IPS-20b (cell line): ENCODE data around the gene CIAO2B.

ENCODE experiments used
- H3K27ac ChIP-seq: one replicate; pipeline ENCODE4 v1.5.1; 2013; ENCODE audit warnings: low read length
- H3K27me3 ChIP-seq: 2 replicates; pipeline ENCODE4 v1.6.1; 2013; ENCODE audit warnings: mild to moderate bottlenecking, low read length, inconsistent platforms; ENCODE audit not compliant: insufficient read depth
- H3K36me3 ChIP-seq: 2 replicates; pipeline ENCODE4 v1.6.1; 2013; ENCODE audit warnings: low read depth, mild to moderate bottlenecking, inconsistent platforms, low read length, moderate library complexity; ENCODE audit not compliant: insufficient read depth
- H3K4me1 ChIP-seq: 2 replicates; pipeline ENCODE4 v1.6.1; 2013; ENCODE audit warnings: mild to moderate bottlenecking, control low read depth, inconsistent platforms, low read length, moderate library complexity; ENCODE audit not compliant: insufficient read depth
- H3K4me3 ChIP-seq: 2 replicates; pipeline ENCODE4 v1.5.1; 2013; ENCODE audit warnings: mild to moderate bottlenecking, low read length, inconsistent platforms
- H3K9ac ChIP-seq: 2 replicates; pipeline ENCODE4 v1.6.1; 2013; ENCODE audit warnings: low read depth, mild to moderate bottlenecking, inconsistent platforms, low read length, moderate library complexity
- H3K9me3 ChIP-seq: 2 replicates; pipeline ENCODE4 v1.6.1; 2013; ENCODE audit warnings: mild to moderate bottlenecking, low read depth, low read length, inconsistent platforms; ENCODE audit not compliant: insufficient read depth

Gene CIAO2B

DNA sequence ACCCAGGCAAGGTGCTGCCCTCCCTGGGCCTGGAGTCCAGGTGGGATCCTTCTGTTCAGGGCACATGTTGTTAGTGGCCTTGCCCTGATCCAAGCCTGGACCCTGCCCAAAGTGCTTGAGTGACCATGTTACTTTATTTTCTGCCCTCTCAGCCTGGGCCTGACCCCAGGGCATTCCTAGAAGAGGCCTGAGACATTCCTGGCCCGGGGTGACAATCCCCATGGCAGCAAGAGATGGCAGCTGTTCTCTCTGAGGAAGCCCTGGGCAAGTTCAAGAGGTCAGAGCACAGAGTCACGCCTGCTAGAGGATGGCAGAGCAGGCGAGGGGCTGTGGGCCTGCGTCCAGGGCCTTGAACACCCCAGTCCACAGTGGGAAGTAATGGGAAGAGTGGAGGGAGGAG is 20.5 kb downstream of the CIAO2B start:
- no peak overlapping the region for H3K9ac ChIP-seq
- H3K4me1 ChIP-seq = no peaks in the 10 kb centered on the region
- H3K27me3 ChIP-seq = peaks cover 8% of the 10 kb centered on the region
- no peaks in the 10 kb centered on the region for H3K9me3 ChIP-seq
- no peak overlapping the region for H3K27ac ChIP-seq
- H3K4me3 ChIP-seq = no peak overlapping the region
- H3K36me3 ChIP-seq = no peaks in the 10 kb centered on the region

DNA sequence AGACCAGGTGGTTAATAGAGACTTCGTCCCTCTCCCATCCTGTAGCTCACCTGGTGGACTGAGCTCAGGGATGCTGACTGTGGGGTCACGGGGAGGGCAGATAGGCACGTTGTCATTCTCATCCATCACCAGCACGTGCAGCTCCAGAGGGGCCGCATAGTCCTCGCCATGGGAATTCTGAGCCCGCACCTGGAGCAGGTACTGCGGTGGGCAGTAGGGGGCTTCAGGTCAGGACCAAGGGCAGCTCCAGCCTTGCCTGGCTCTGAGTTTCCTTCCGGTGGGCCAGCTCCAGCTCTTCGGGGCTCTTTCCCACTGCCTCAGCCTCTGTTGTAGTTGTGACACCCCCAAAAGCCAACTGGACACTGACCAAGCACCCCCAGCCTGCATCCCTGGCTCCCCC is 21.1 kb downstream of the CIAO2B start:
- H3K27me3 ChIP-seq = peaks cover 8% of the 10 kb centered on the region
- no peak overlapping the region for H3K27ac ChIP-seq
- no peaks in the 10 kb centered on the region for H3K4me1 ChIP-seq
- H3K9me3 ChIP-seq = no peaks in the 10 kb centered on the region
- no peak overlapping the region for H3K4me3 ChIP-seq
- H3K36me3 ChIP-seq = no peaks in the 10 kb centered on the region
- no peak overlapping the region for H3K9ac ChIP-seq

DNA sequence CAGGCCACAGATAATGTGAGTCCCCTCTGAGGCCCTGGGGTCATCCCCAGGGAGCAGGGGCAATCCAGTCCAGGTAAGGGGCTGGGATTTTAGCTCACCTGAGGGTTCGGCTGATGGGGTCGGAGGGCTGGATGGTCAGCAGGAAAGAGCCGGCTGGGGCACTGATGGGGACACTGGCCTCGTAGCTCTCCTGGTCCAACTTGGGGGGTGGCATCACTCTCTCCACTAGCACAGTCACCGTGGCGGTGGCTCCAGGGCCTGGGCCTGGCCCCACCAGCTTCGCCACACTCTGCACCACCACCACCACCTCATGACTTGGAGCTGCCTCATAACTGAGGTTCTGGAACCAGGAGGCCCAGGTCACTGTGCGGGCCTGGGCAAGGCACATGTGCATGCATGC is 22.4 kb downstream of the CIAO2B start:
- H3K27me3 ChIP-seq = peaks cover 8% of the 10 kb centered on the region
- no peaks in the 10 kb centered on the region for H3K36me3 ChIP-seq
- no peaks in the 10 kb centered on the region for H3K4me1 ChIP-seq
- no peak overlapping the region for H3K9ac ChIP-seq
- H3K27ac ChIP-seq = no peak overlapping the region
- no peaks in the 10 kb centered on the region for H3K9me3 ChIP-seq
- no peak overlapping the region for H3K4me3 ChIP-seq

DNA sequence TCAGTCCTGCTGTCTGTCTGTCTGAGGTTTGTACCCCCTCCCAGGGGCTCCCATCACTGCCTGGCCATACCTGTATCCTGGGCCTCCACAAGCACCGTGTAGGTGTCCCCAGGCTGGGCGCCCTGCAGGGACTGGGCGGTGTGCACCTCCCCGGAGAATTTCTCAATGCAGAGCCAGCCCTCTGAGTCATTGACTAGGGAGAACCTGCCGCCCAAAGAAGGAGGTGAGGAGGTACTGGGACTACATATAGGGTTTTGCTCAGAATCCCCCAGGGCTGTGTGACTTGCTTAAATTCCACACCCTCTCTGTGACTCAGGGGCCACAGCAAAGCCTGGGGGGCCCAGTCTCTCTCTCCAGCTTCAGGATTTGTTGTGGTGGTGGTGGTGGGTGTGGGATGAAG is 23.1 kb downstream of the CIAO2B start:
- Histone ChIP-seq H3K36me3 (no peaks in the 10 kb centered on the region), H3K27me3 (peaks cover 2% of the 10 kb centered on the region), H3K9me3 (no peaks in the 10 kb centered on the region), H3K9ac (no peak overlapping the region), H3K27ac (no peak overlapping the region), H3K4me1 (no peaks in the 10 kb centered on the region), H3K4me3 (no peak overlapping the region)

DNA sequence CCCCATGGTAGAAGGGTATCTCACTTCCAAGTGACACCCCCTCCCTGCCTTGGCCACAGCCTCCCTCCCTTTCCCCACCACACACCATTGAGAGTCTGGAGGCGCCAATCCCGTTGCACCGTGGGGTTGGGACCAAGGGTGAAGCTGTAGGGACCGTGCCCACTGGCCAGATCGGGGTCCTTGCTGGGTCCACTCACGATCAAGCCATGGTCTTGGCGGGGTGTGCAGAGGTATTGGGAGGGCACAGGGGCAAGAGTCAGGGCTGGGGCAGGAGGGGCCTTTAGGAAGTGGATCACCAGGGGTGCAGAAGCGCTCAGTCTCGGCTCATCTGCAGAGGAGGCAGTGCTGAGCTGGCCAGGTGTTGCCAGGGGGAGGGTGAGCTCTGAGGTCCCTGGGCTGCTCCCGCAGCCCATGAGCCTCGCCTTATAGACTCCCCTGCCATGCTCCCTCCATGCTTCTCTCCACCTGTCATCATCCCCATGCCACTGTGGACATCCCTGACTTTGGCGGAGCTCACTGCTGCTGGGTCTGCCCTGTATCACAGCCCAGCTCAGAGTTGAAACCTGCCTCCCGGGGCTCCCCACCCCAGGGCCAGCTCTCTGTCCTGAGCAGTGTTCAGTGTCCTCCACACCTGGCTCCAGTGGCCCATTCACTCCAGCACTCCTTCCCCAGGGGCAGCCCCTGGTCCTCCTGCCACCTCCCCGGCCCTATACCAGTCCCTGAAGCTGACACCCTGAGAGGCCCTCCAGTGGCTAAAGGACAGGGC is 23.8 kb downstream of the CIAO2B start:
- Histone ChIP-seq H3K4me3 (no peak overlapping the region), H3K27me3 (no peaks in the 10 kb centered on the region; the same call in none of the 2 replicates), H3K9ac (no peak overlapping the region), H3K27ac (no peak overlapping the region), H3K9me3 (no peaks in the 10 kb centered on the region), H3K4me1 (no peaks in the 10 kb centered on the region), H3K36me3 (no peaks in the 10 kb centered on the region)

DNA sequence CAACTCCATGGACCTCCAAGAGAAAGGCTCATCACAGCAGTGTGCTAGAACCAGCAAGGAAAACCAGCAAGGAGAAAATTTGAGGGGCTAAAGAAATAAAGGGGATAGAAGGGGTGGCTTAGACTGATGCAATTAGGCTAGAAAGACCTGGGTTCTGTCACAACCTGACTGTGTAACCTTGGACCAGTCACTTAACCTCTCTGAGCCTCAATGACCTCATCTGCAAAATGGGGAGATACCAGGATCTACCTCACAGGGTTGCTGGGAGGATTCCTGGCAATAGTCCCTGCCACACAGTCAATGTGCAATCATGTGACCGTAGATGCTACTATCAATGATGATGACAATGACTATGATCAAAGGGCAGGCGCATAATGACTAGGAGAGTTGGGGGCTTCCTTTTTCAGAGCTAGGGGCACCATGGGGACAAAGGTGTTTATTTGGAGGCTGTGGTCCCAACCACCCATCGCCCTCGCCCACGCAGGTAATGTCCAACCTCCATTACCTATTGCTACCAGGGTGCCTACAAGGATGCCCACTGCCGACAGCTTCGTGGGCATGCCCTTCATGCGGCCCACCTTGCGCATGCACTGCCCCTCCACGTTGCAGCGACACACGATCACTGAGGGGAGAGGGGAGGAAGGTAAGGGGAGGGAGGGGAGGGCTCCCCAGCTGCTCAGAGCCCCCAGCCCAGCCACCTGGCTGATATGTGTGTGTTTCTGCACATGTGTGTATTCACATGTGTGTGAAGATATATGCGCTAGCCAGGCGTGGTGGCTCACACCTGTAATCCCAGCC is 25.2 kb downstream of the CIAO2B start:
- Histone ChIP-seq H3K36me3 (no peaks in the 10 kb centered on the region), H3K27me3 (no peaks in the 10 kb centered on the region; the same call in none of the 2 replicates), H3K9me3 (no peaks in the 10 kb centered on the region), H3K4me1 (no peaks in the 10 kb centered on the region), H3K4me3 (no peak overlapping the region), H3K9ac (no peak overlapping the region), H3K27ac (no peak overlapping the region)

DNA sequence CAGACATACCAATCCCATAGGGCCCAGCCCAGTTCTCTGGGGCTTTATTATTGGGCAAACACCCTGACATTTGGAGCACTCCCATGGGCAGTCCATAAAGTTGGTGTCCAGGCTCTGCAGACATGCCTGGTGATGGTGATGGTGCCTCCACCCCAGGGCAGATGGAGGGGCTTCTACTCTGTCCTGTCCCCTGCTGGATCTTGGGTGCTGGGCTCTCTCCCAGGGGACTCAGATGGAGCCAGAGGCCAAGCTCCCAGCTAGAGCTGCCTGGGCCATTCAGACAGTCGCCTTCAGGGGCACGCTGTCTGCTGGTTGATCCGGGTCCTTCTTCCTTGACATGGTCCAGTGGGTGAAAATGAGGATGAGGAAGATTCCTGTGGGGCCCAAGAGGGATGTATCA is 26.1 kb downstream of the CIAO2B start:
- H3K36me3 ChIP-seq = no peaks in the 10 kb centered on the region
- H3K4me3 ChIP-seq = no peak overlapping the region
- H3K27me3 ChIP-seq = no peaks in the 10 kb centered on the region; the same call in none of the 2 replicates
- no peaks in the 10 kb centered on the region for H3K4me1 ChIP-seq
- H3K9ac ChIP-seq = no peak overlapping the region
- no peak overlapping the region for H3K27ac ChIP-seq
- no peaks in the 10 kb centered on the region for H3K9me3 ChIP-seq

DNA sequence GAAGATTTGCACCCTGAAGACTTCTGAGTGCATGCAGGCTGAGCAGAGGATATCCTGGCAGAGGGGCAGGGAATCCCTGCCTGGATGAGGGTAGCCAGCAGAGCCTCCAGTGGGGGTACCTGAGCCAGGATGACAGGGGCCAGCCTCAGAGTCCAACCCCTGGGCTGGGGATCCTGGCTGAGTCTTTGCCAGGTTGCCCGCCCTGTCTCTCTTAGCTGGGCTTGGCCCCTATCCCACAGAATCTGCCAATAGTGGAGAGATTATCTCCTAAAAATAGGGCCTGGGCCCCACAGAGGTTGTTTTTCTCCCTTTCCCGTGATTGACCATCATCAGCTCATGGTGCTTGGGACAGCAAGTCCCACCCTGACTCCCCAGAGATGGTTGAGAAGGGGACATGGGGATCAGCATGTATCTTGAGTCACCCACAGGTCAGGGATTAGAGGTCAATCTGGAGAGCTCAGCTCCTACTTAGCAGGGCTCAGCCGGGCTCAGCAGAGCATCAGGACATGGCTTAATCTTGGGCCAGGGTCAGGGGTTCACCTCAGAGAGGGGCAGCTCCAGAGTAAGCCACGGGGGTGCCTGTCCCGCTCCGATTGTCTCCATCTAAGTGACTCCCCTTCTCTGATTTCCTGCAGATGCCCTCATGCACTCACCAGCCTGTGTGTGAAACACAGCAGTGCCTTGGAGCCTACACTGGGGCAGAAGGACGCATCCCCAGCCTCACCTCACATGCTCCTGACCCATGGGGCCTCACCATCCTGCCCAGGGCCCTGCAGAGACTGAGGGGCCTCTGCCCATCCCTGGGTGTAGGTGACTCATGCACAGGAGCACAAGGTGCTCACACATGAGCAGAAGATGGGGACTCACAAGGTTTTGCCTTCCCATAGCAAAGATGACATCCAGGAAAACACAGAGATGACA is 27.0 kb downstream of the CIAO2B start:
- H3K9me3 ChIP-seq = no peaks in the 10 kb centered on the region
- no peak overlapping the region for H3K27ac ChIP-seq
- no peaks in the 10 kb centered on the region for H3K36me3 ChIP-seq
- no peak overlapping the region for H3K9ac ChIP-seq
- H3K4me1 ChIP-seq = no peaks in the 10 kb centered on the region
- H3K27me3 ChIP-seq = no peaks in the 10 kb centered on the region; the same call in 1 of the 2 replicates
- no peak overlapping the region for H3K4me3 ChIP-seq

DNA sequence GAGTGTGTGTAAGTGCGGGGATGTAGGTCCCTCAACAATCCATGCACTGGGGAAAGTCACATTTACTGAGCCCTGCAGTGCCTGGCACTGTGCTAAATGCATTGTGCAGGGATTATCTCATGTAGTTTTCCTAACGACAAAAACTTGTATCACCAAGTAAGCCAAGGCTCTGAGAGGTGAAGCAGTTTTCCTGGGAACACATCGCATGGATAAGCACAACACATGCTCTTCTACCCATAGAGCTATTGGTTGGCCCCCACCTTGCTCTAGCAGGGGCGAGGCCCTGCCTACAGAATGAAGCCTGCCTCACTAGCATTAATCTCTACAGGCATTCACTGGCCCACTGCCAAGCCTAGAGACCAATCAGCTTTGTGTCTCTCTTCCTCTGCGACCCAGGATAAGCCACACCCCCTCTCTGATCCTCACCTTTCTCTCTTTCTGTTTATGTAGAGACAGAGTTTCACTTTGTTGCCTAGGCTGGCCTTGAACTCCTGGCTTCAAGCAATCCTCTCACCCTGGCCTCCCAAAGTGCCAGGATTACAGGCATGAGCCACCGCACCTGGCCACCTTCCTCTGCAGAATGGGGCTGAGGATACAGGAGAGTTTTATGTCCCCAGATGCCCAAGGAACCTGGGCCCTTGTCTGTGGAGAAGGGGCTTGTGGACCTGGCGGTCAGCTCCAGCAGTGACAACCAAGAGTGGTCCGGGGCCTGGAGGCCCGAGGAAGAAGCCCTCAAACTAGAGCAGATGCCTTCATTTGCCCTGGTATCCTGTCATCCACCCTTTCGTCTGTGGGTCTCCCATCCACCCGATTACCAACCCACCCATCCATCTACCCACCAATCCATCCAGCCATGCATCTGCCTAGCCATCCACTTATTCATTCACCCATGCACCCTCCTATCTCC is 28.3 kb downstream of the CIAO2B start:
- no peaks in the 10 kb centered on the region for H3K36me3 ChIP-seq
- H3K9me3 ChIP-seq = no peaks in the 10 kb centered on the region
- no peaks in the 10 kb centered on the region; the same call in 1 of the 2 replicates for H3K27me3 ChIP-seq
- H3K27ac ChIP-seq = no peak overlapping the region
- H3K9ac ChIP-seq = no peak overlapping the region
- H3K4me1 ChIP-seq = no peaks in the 10 kb centered on the region
- no peak overlapping the region for H3K4me3 ChIP-seq

DNA sequence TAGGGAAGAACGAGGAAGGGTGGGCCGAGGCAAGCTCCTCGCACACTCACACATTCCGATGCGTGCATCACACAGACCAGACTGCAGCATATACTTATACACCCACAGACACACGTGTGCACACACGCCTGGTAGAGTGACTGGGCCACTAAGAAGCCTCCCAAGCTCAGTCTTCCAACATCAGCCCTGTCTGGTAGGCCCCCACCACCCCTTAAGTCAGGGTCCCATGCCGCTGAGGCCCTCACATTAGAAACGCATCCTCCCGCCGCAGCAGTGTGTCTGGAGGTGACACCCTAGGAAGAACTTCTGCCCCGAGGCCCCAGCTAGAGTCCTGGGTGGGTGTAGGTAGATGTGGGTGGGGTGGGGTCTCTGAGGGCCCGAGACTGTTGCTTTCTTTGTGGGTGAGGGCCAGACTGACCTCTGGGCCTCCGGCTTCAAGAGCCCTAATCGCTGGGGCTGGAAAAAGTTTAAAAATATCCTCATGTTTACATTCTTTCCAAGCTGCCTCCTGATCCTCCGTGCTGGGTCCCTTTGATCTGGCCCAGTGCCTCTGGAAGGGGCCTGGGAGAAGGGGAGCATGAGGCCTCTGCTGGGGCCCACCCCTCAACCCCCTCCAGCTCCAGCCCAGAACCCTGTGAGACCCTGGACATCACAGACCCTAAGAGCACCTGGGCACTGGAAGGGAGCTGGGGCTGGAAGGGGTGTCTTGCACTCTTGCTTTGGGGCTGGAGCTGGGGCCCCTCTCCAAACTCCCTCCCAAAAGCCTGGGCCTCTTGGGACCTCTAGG is 29.2 kb downstream of the CIAO2B start:
- no peak overlapping the region for H3K9ac ChIP-seq
- H3K27me3 ChIP-seq = no peaks in the 10 kb centered on the region; the same call in 1 of the 2 replicates
- no peak overlapping the region for H3K27ac ChIP-seq
- H3K4me3 ChIP-seq = no peak overlapping the region
- H3K9me3 ChIP-seq = no peaks in the 10 kb centered on the region
- peaks cover 4% of the 10 kb centered on the region; the same call in 1 of the 2 replicates for H3K4me1 ChIP-seq
- no peaks in the 10 kb centered on the region for H3K36me3 ChIP-seq
